Smooth muscle cell (in vitro differentiated cells): Measurements from ENCODE around the gene ID4. TPM values are rescaled to one million over a fixed set of nuclear protein-coding genes. Genes with fewer than 3 reads are reported as not detected.

Source experiments
- DNase-seq: peaks from one replicate; lab custom pipeline; 2025; ENCODE audit not compliant: unreplicated experiment; lab: John Stamatoyannopoulos, UW
- H2AFZ ChIP-seq: fragments of 200-600 bp; sonication (generic); 2 replicates; pipeline ENCODE4 v1.6.0; 2016; ENCODE audit warnings: antibody characterized with exemption, low read depth, mild to moderate bottlenecking
- H3F3A ChIP-seq: fragments of 200-600 bp; sonication (generic); 2 replicates; pipeline ENCODE4 v1.6.0; 2017; ENCODE audit warnings: antibody characterized with exemption, low read depth
- H3K27ac ChIP-seq: fragments of 200-600 bp; sonication (generic); 2 replicates; pipeline ENCODE4 v1.5.1; 2016; ENCODE audit warnings: low read depth, mild to moderate bottlenecking
- H3K27me3 ChIP-seq: fragments of 200-600 bp; sonication (generic); 2 replicates; pipeline ENCODE4 v1.6.1; 2016; ENCODE audit warnings: low read depth, mild to moderate bottlenecking
- H3K36me3 ChIP-seq: fragments of 200-600 bp; sonication (generic); 2 replicates; pipeline ENCODE4 v1.5.1; 2016; ENCODE audit warnings: low read depth
- H3K4me1 ChIP-seq: fragments of 200-600 bp; sonication (generic); 2 replicates; pipeline ENCODE4 v1.5.1; 2016; ENCODE audit warnings: low read depth
- H3K4me2 ChIP-seq: fragments of 200-600 bp; sonication (generic); 2 replicates; pipeline ENCODE4 v1.6.0; 2016; ENCODE audit warnings: mild to moderate bottlenecking
- H3K4me3 ChIP-seq: fragments of 200-600 bp; sonication (generic); 2 replicates; pipeline ENCODE4 v1.5.1; 2016; ENCODE audit warnings: mild to moderate bottlenecking
- H3K79me2 ChIP-seq: fragments of 200-600 bp; sonication (generic); 2 replicates; pipeline ENCODE4 v1.6.0; 2016; ENCODE audit warnings: low read depth, mild to moderate bottlenecking
- H3K9ac ChIP-seq: fragments of 200-600 bp; sonication (generic); 2 replicates; pipeline ENCODE4 v1.6.0; 2016; ENCODE audit warnings: low read depth
- H3K9me3 ChIP-seq: fragments of 200-600 bp; sonication (generic); replicated peaks from 2 replicates; pipeline ENCODE4 v1.5.1; 2016; ENCODE audit warnings: low read depth
- H4K20me1 ChIP-seq: fragments of 200-600 bp; sonication (generic); 2 replicates; pipeline ENCODE4 v1.6.0; 2016; ENCODE audit warnings: low read depth
- CTCF ChIP-seq: fragments of 200-600 bp; sonication (generic); IDR thresholded peaks from 2 replicates; pipeline ENCODE4 v1.5.1; 2017; ENCODE audit warnings: borderline replicate concordance, mild to moderate bottlenecking, antibody characterized with exemption; ENCODE audit not compliant: insufficient read depth, poor library complexity, severe bottlenecking
- WGBS: methylation state at CpG from one replicate; pipeline ENCODE4 v1.1.7; 2016; ENCODE audit warnings: low lambda C conversion rate; 5-methylcytosine and 5-hydroxymethylcytosine counted together
- polyA plus RNA-seq: library from polyadenylated mRNA; unstranded; fragments of >200 nt; fragmentation: Nextera tagmentation; extraction: Ambion mirVana; gene quantifications from 2 replicates; pipeline ENCODE4 v1.2.1, GENCODE V29; 2016
- total RNA-seq: library from RNA; depleted of rRNA; stranded (reverse); fragments of >200 nt; gene quantifications from 2 replicates; pipeline ENCODE4 v1.2.3, GENCODE V29; 2014

The ID4 gene
- total and polyA plus RNA-seq, 2 experiments from 2014 or later: 123 to 181 TPM

- Histone ChIP-seq H3K4me3 (no peak overlapping the region), H3K9ac (no peak overlapping the region), H3K9me3 (no peaks in the 10 kb centered on the region), H2AFZ (no peak overlapping the region), H3F3A (peaks cover 4% of the 10 kb centered on the region), H3K4me1 (peaks cover 9% of the 10 kb centered on the region), H3K27ac (no peak overlapping the region), H3K79me2 (no peaks in the 10 kb centered on the region), H3K36me3 (no peaks in the 10 kb centered on the region), H4K20me1 (no peaks in the 10 kb centered on the region), H3K27me3 (no peaks in the 10 kb centered on the region), H3K4me2 (no peak overlapping the region)
- WGBS: 85% methylated on average over 8 of the region's 8 CpGs
- DNase-seq: no peak
- TF ChIP-seq CTCF: no peak
These were observed 18.4 kb downstream of the ID4 start for GRCh38 chr6:19855536-19855935.

- no peak for DNase-seq
- Histone ChIP-seq H3K9ac (no peak overlapping the region), H3K4me3 (no peak overlapping the region), H3K4me1 (no peaks in the 10 kb centered on the region), H3K79me2 (no peaks in the 10 kb centered on the region), H3K4me2 (no peak overlapping the region), H3K9me3 (no peaks in the 10 kb centered on the region), H3K36me3 (no peaks in the 10 kb centered on the region), H3F3A (no peaks in the 10 kb centered on the region), H3K27me3 (no peaks in the 10 kb centered on the region), H2AFZ (no peak overlapping the region), H3K27ac (no peak overlapping the region), H4K20me1 (no peaks in the 10 kb centered on the region)
- TF ChIP-seq CTCF: no peak
- WGBS: 90% methylated on average over 3 of the region's 3 CpGs
These were observed 20.0 kb downstream of the ID4 start for GRCh38 chr6:19857139-19857538.

- H3K9me3 ChIP-seq: no peaks in the 10 kb centered on the region
- H3K36me3 ChIP-seq: no peaks in the 10 kb centered on the region
- H2AFZ ChIP-seq: no peak overlapping the region
- no peak for TF ChIP-seq CTCF
- no peak overlapping the region for H3K27ac ChIP-seq
- no peak overlapping the region for H3K4me3 ChIP-seq
- no peak overlapping the region for H3K9ac ChIP-seq
- H3K4me1 ChIP-seq: no peaks in the 10 kb centered on the region
- DNase-seq: no peak
- no peaks in the 10 kb centered on the region for H3F3A ChIP-seq
- WGBS: 78% methylated on average over 4 of the region's 4 CpGs
- H3K4me2 ChIP-seq: no peak overlapping the region
- no peaks in the 10 kb centered on the region for H3K27me3 ChIP-seq
- H4K20me1 ChIP-seq: no peaks in the 10 kb centered on the region
- no peaks in the 10 kb centered on the region for H3K79me2 ChIP-seq
These were observed 20.5 kb downstream of the ID4 start for GRCh38 chr6:19857703-19858102.

DNA sequence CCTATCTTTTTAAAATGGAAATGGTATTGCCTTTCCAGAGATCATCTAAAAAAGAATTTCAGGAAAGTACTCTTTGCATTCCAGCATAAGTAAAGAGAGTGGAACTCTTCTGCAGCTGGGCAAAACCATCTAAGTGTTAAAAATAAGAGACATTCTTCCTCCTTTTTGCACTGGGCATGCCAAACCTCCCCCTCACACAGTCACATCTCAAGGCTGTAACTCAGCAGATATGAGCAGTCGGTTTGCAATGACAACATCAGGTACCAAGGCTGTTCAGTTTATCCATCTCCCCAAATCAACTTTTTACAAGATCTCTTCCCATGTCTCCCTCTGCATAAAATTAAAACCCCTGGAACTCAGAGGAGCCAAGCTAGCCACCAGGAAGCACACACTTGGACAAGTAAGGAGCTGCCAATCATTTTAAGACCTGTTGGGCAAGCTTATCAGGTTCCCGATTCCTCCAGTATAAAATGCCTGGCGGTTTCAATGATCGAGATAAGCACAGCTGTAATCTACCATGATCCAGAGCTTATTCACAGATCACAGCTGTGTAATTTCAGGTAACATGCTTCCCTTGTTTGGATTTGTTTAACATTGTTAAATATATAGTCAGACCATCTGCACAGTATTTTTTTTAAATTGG is 23.2 kb downstream of the ID4 start:
- Histone ChIP-seq H3K9ac (no peak overlapping the region), H3K4me3 (no peak overlapping the region), H4K20me1 (no peaks in the 10 kb centered on the region), H3K79me2 (no peaks in the 10 kb centered on the region), H3K27ac (no peak overlapping the region), H3K4me1 (no peaks in the 10 kb centered on the region), H3K4me2 (no peak overlapping the region), H3K27me3 (no peaks in the 10 kb centered on the region), H3K36me3 (no peaks in the 10 kb centered on the region), H3K9me3 (no peaks in the 10 kb centered on the region), H3F3A (no peaks in the 10 kb centered on the region), H2AFZ (no peak overlapping the region)
- DNase-seq: no peak
- 34% methylated on average over 4 of the region's 4 CpGs for WGBS
- TF ChIP-seq CTCF: no peak
